ENCODE results near the gene EPX.
"Not testable (repeated sequence)": the region's sequence is repeated elsewhere in the genome, so short reads cannot be mapped to it uniquely, and the experiment has no call there.

The EPX gene

GRCh38 chr17:58192612-58193011, at the start of gene EPX:
EPX (plus strand) TSS chr17:58192726; CDS start chr17:58192847, 121 bp downstream.
- no peak for DNase-seq (ENCODE audit: low spot score)

DNA sequence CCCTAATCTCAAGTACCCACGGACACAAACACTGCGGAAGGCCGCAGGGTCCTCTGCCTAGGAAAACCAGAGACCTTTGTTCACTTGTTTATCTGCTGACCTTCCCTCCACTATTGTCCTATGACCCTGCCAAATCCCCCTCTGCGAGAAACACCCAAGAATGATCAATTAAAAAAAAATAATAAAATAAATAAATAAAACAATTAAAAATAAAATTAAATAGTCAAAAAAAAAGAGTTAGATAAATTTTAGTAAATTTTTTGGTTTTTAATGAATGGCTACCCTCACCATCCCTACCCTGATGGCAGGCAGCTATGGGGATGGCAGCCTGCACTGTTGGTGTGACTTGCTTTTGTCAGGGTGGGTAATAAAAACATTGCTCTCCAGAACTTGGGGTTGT, 49.2 kb upstream of the EPX start:
- not testable (repeated sequence) for DNase-seq (ENCODE audit: low spot score)

- no peak for DNase-seq (ENCODE audit: low spot score)
Observed at GRCh38 chr17:58144801-58145200, 47.7 kb upstream of the EPX start.

GRCh38 chr17:58147930-58148434, 44.5 kb upstream of the EPX start, which contains the start of gene OR4D1:
OR4D1 (plus strand) TSS chr17:58148384; CDS start chr17:58155154, 6,770 bp downstream.
- DNase-seq (ENCODE audit: low spot score): no peak

DNA sequence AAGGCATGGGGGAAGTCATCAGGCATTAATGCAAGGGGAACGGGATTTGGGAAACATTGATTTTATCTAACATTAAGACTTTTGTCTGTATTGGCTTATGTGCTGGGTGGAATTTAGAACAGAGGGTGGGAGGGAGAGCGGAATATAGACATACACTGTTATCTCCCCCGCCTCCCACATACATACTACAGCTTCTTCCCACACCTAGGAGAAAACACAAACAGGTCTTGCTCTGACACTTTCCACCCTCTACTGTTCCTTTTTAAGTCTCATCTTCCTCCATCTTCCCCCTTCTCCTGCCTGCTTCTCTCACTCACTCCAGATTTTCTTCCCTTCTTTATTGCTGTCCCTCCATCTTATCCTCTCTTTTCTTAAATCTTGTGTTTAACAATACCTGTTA, 43.9 kb upstream of the EPX start:
- DNase-seq (ENCODE audit: low spot score): no peak

DNA sequence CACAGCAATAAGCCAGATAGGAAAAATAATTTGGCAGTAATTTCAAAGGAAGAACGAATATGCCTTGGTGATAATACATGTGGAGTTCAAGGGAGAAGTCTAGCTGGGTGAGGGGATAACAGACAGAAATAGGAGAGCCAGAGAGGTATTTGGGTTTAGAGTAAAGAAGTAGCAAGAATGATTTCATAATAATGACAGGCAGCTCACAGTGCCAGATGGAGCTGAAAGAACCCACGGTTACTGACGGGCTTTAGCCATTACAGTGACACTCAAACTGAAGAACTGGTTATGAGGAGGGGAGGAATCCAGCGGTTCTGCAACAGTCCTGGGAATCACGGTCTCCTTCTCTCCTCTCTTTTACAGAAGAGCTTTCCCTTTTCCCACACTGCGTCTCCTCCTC, 42.1 kb upstream of the EPX start:
- no peak for DNase-seq (ENCODE audit: low spot score)

- DNase-seq (ENCODE audit: low spot score): no peak
Observed at GRCh38 chr17:58153046-58153445, 39.5 kb upstream of the EPX start.

GRCh38 chr17:58153671-58154070, 38.9 kb upstream of the EPX start:
- no peak for DNase-seq (ENCODE audit: low spot score)

- peak; percentile 4 for DNase-seq (ENCODE audit: low spot score)
Observed at GRCh38 chr17:58156839-58157803, 35.4 kb upstream of the EPX start.

DNA sequence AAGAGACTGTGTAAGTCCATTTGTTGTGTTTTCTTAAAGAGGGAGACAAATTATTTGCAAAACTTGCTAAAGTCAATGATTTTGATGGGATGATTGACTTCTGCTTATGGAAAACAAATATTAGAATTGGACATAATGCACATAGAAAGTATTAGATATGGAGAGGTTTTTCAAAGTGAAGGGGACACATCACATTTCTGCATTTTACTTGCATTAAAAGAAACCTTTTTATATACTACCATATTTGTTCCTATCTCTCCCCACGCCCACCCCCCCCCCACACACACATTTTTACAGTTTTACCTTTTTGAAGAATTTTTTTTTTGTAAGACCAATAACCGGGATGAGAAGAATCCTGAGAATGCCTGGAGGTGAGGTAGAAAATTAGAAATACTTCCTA, 34.3 kb upstream of the EPX start:
- DNase-seq (ENCODE audit: low spot score): no peak

- DNase-seq (ENCODE audit: low spot score): no peak
Observed at GRCh38 chr17:58161566-58161965, 31.0 kb upstream of the EPX start.

- no peak for DNase-seq (ENCODE audit: low spot score)
Observed at GRCh38 chr17:58165981-58166380, 26.5 kb upstream of the EPX start.

- DNase-seq (ENCODE audit: low spot score): no peak
Observed at GRCh38 chr17:58166682-58167081, 25.8 kb upstream of the EPX start, which contains the start of gene OR4D2. OR4D2 (plus strand) TSS chr17:58166982; CDS start chr17:58169656, 2,674 bp downstream.

DNA sequence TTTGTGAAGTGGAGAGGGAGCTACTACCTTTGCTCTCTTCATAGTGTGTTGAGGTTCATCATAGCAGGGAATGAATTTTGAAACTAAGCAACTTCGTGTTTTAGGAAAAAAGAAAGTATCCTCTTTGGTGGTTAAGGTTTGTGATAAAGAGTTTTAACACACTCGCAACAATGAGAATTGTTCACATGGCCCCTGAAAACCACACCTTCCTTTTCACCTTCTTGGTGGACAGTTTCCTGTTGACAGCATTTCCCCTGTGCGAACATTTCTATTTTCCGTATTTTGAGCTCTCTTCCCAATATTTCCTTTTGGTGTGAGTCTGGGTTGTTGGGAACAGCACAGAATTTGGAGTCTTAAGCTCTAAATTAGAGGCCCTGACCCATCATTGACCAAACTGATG, 21.9 kb upstream of the EPX start:
- no peak for DNase-seq (ENCODE audit: low spot score)

GRCh38 chr17:58172369-58173071, 20.0 kb upstream of the EPX start:
- peak; percentile 50 for DNase-seq (ENCODE audit: low spot score)

GRCh38 chr17:58174871-58175270, 17.7 kb upstream of the EPX start:
- no peak for DNase-seq (ENCODE audit: low spot score)

DNA sequence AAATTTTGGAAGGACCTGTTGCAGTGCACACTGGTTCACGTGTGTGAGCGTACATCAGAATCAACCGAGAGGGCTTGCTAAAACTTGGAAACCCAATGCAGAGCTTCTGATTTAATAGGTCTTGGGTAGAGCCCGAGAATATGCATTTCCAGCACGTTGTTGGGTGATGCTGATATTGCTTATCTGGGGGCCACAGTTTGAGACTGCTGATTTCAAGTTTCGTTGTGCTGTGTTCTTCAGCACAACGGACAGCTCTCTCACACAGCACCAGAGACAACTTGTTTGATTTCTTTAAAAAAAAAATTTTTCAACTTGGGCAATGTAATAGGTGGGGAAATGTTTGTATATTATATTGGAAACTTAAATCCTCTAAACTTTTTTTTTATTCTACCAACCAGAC, 16.3 kb upstream of the EPX start:
- no peak for DNase-seq (ENCODE audit: low spot score)

- no peak for DNase-seq (ENCODE audit: low spot score)
Observed at GRCh38 chr17:58181796-58182195, 10.7 kb upstream of the EPX start.

DNA sequence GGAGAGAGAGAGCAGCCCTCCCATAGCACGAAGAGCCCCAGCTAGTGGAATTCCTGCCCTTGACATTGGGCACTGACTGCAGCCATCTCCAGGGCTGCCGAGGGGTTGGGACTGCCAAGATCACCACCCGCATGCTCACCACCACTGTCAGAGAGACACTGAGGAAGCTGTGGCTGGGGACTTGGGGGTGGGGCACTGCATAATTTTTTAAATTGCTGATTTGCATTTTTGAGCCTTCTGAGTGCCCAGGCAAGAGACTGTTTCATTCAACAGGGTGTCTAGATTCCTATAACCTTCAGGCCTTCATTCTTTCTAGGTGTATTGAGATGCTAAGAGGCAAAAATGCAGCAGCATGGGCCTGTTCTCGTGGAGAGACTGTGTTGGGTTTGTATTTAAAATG, 9.0 kb upstream of the EPX start:
- no peak for DNase-seq (ENCODE audit: low spot score)

GRCh38 chr17:58184308-58184985, 8.1 kb upstream of the EPX start:
- peak; percentile 71 for DNase-seq (ENCODE audit: low spot score)

- DNase-seq (ENCODE audit: low spot score): no peak
Observed at GRCh38 chr17:58184986-58185761, 7.4 kb upstream of the EPX start.
